ENCODE results near the gene LPP. TPM values are rescaled to one million over a fixed set of nuclear protein-coding genes. Genes with fewer than 3 reads are reported as not detected.

LPP gene
- total and polyA plus RNA-seq, 10 of the 15 experiments (the other 5 are each of a cell fraction or from before 2014, with no cell fraction given): under 0.01 to 0.62 (median 0.03) TPM

- TF ChIP-seq IKZF2 (IDR thresholded peaks at IDR 0.05) (no peak), STAT3 (IDR thresholded peaks at IDR 0.05; ENCODE audit: low read depth, low read length) (no peak), YY1 (IDR thresholded peaks at IDR 0.05; ENCODE audit: low read depth, low read length) (no peak), RB1 (IDR thresholded peaks at IDR 0.05; ENCODE audit: borderline replicate concordance) (no peak), NFXL1 (IDR thresholded peaks at IDR 0.05; ENCODE audit: borderline replicate concordance) (no peak), TCF12 (IDR thresholded peaks at IDR 0.05; ENCODE audit: low read depth, low read length) (no peak)
Observed at GRCh38 chr3:188798556-188799145, 644.7 kb downstream of the LPP start (continued).

GRCh38 chr3:188801393-188801792, 647.4 kb downstream of the LPP start:
- intact Hi-C loops (cut with micrococcal nuclease; ENCODE audit: unreplicated experiment) (no loop called here), in situ Hi-C loops (cut with MboI) (no loop called here)
- POLR2A ChIA-PET: no interaction called here
- Histone ChIP-seq H3K4me2 (ENCODE audit: control insufficient read depth, insufficient read depth) (no peak overlapping the region), H3K9ac (ENCODE audit: control insufficient read depth, insufficient read depth, low read length) (no peak overlapping the region), H2AFZ (ENCODE audit: control insufficient read depth, low read depth, low read length) (no peak overlapping the region), H3K27me3 (replicated peaks in 1 of 2; ENCODE audit: control insufficient read depth in 2 of 2, insufficient read depth in 2 of 2, low read length in 1 of 2) (no peaks in the 10 kb centered on the region), H3K79me2 (ENCODE audit: control insufficient read depth, insufficient read depth, low read length) (no peaks in the 10 kb centered on the region), H3K4me1 (ENCODE audit: control insufficient read depth, insufficient read depth, low read length) (no peaks in the 10 kb centered on the region), H3K27ac (ENCODE audit: control insufficient read depth, insufficient read depth) (no peak overlapping the region), H4K20me1 (ENCODE audit: control insufficient read depth, insufficient read depth) (no peaks in the 10 kb centered on the region), H3K9me3 (replicated peaks; ENCODE audit: control insufficient read depth, insufficient read depth, low read length) (no peaks in the 10 kb centered on the region), H3K4me3 (no peak overlapping the region), H3K36me3 (ENCODE audit: control insufficient read depth in 2 of 2, insufficient read depth in 2 of 2, low read length in 1 of 2) (no peaks in the 10 kb centered on the region)
- no TSS peak for BruUV-seq (replicated peaks)
- DNase-seq (ENCODE audit: low read depth, low spot score) (no peak), ATAC-seq (no peak), FAIRE-seq (no peak)
- 17% methylated on average over 4 of the region's 4 CpGs for WGBS (ENCODE audit: insufficient coverage, insufficient replicate concordance, low lambda C conversion rate, missing lambda C conversion rate)
- RAD21 ChIA-PET (ENCODE audit: unreplicated experiment): no interaction called here
- SMC1A ChIA-PET (ENCODE audit: uncharacterized antibody, unreplicated experiment): interaction anchor here (0.7 kb wide), 1 partner anchor 14 kb away, joined by 3 read pairs; no protein-coding TSS in a partner anchor
- CTCF ChIA-PET: no interaction called here
- no peak for TF ChIP-seq CBX3 (IDR thresholded peaks at IDR 0.05; ENCODE audit: borderline replicate concordance, low read depth)
- no peak for TF ChIP-seq SIN3A (IDR thresholded peaks at IDR 0.05; ENCODE audit: low read depth, low read length)
- no peak for TF ChIP-seq ZBTB11 (CRISPR knock-in tag; IDR thresholded peaks at IDR 0.05)
- no peak for TF ChIP-seq E4F1 (IDR thresholded peaks at IDR 0.05; ENCODE audit: borderline replicate concordance, partially characterized antibody)
- no peak for TF ChIP-seq SREBF1 (IDR thresholded peaks at IDR 0.05; ENCODE audit: low read length)
- no peak for TF ChIP-seq PML (IDR thresholded peaks at IDR 0.05; ENCODE audit: low read length)
- no peak for TF ChIP-seq SUPT20H (IDR thresholded peaks at IDR 0.05; ENCODE audit: borderline replicate concordance, control insufficient read depth, low read depth, low read length)
- no peak for TF ChIP-seq SUZ12 (IDR thresholded peaks at IDR 0.05; ENCODE audit: unreplicated experiment)
- no peak for TF ChIP-seq E2F4 (IDR thresholded peaks at IDR 0.05; ENCODE audit: low read depth, low read length)

All from GM12878 (cell line).